Measurements from ENCODE around the gene CCP110.

Gene CCP110

GRCh38 chr16:19484096-19484495, 39.6 kb upstream of the CCP110 start:
- no peak for TF ChIP-seq CTCF (conservative IDR thresholded peaks at IDR 0.05)

GRCh38 chr16:19485611-19486010, 38.1 kb upstream of the CCP110 start:
- no peak for TF ChIP-seq CTCF (conservative IDR thresholded peaks at IDR 0.05)

More at GRCh38 chr16:19484096-19484495, 39.6 kb upstream of the CCP110 start:
- H3K27ac ChIP-seq = peak overlapping the region; percentile 22; the same call in 1 of the 2 replicates

GRCh38 chr16:19486051-19486450, 37.7 kb upstream of the CCP110 start:
- no peak for TF ChIP-seq CTCF (conservative IDR thresholded peaks at IDR 0.05)
- H3K27ac ChIP-seq = no peak overlapping the region

More at GRCh38 chr16:19485611-19486010, 38.1 kb upstream of the CCP110 start:
- no peak overlapping the region for H3K27ac ChIP-seq

GRCh38 chr16:19486750-19487325, 36.9 kb upstream of the CCP110 start:
- H3K27ac ChIP-seq = no peak overlapping the region
- no peak for TF ChIP-seq CTCF (conservative IDR thresholded peaks at IDR 0.05)

GRCh38 chr16:19488213-19488640, 35.5 kb upstream of the CCP110 start:
- no peak overlapping the region for H3K27ac ChIP-seq
- TF ChIP-seq CTCF (conservative IDR thresholded peaks at IDR 0.05) = no peak

GRCh38 chr16:19490619-19491018, 33.1 kb upstream of the CCP110 start:
- no peak for TF ChIP-seq CTCF (conservative IDR thresholded peaks at IDR 0.05)
- H3K27ac ChIP-seq = no peak overlapping the region

GRCh38 chr16:19497176-19497575, 26.6 kb upstream of the CCP110 start:
- TF ChIP-seq CTCF (conservative IDR thresholded peaks at IDR 0.05) = no peak
- no peak overlapping the region for H3K27ac ChIP-seq
